ENCODE results near the gene CD7.

The CD7 gene

GRCh38 chr17:82298538-82299421 lies 18.6 kb downstream of the CD7 start:
- no peak for DNase-seq (ENCODE audit: low spot score)

GRCh38 chr17:82297714-82298537 lies 19.5 kb downstream of the CD7 start:
- DNase-seq (ENCODE audit: low spot score) = peak; percentile 92

GRCh38 chr17:82297280-82297713 lies 20.1 kb downstream of the CD7 start:
- peak; percentile 91 for DNase-seq (ENCODE audit: low spot score)

- DNase-seq (ENCODE audit: low spot score) = no peak
These were observed 20.7 kb downstream of the CD7 start for GRCh38 chr17:82296511-82297279.

GRCh38 chr17:82295472-82295814 lies 22.0 kb downstream of the CD7 start:
- no peak for DNase-seq (ENCODE audit: low spot score)

- DNase-seq (ENCODE audit: low spot score) = no peak
These were observed 23.2 kb downstream of the CD7 start for GRCh38 chr17:82294064-82294773.

GRCh38 chr17:82292251-82293154 lies 24.9 kb downstream of the CD7 start:
- peak; percentile 99 for DNase-seq (ENCODE audit: low spot score)

- no peak for DNase-seq (ENCODE audit: low spot score)
These were observed 25.7 kb downstream of the CD7 start for GRCh38 chr17:82291582-82292250.

GRCh38 chr17:82287868-82288801 lies 29.3 kb downstream of the CD7 start:
- no peak for DNase-seq (ENCODE audit: low spot score)

GRCh38 chr17:82287013-82287867 lies 30.2 kb downstream of the CD7 start:
- no peak for DNase-seq (ENCODE audit: low spot score)

GRCh38 chr17:82285141-82285540 lies 32.3 kb downstream of the CD7 start:
- DNase-seq (ENCODE audit: low spot score) = no peak

- peak; percentile 85 for DNase-seq (ENCODE audit: low spot score)
These were observed 34.1 kb downstream of the CD7 start for GRCh38 chr17:82283208-82283749.

- DNase-seq (ENCODE audit: low spot score) = no peak
These were observed 34.9 kb downstream of the CD7 start for GRCh38 chr17:82282239-82283207.

GRCh38 chr17:82281502-82282238 lies 35.7 kb downstream of the CD7 start:
- peak; percentile 69 for DNase-seq (ENCODE audit: low spot score)

- DNase-seq (ENCODE audit: low spot score) = no peak
These were observed 36.3 kb downstream of the CD7 start for GRCh38 chr17:82281076-82281475.

GRCh38 chr17:82280537-82280936 lies 36.9 kb downstream of the CD7 start:
- no peak for DNase-seq (ENCODE audit: low spot score)

Measured in RKO (cell line).